LNCAP (cell line): ENCODE data around the gene ADAMTS19.

Source experiments
- CTCF ChIP-seq: fragments of 450-650 bp; IDR thresholded peaks from 2 replicates; pipeline ENCODE4 v1.5.1; 2017; ENCODE audit warnings: mild to moderate bottlenecking

Gene ADAMTS19

GRCh38 chr5:129771058-129771838, 311.1 kb downstream of the ADAMTS19 start:
- peak; percentile 85 for TF ChIP-seq CTCF

GRCh38 chr5:129773376-129773775, 313.3 kb downstream of the ADAMTS19 start:
- no peak for TF ChIP-seq CTCF

GRCh38 chr5:129781594-129781993, 321.5 kb downstream of the ADAMTS19 start:
- no peak for TF ChIP-seq CTCF
